ENCODE data around the gene VPS37B. TPM values are rescaled to one million over a fixed set of nuclear protein-coding genes. Genes with fewer than 3 reads are reported as not detected.
"Not testable (repeated sequence)": the region's sequence is repeated elsewhere in the genome, so short reads cannot be mapped to it uniquely, and the experiment has no call there.

Gene VPS37B
- total and polyA plus RNA-seq, 2 donors (not counting 1 experiment from before 2014, with no cell fraction given): 66.7 to 88.1 TPM

DNA sequence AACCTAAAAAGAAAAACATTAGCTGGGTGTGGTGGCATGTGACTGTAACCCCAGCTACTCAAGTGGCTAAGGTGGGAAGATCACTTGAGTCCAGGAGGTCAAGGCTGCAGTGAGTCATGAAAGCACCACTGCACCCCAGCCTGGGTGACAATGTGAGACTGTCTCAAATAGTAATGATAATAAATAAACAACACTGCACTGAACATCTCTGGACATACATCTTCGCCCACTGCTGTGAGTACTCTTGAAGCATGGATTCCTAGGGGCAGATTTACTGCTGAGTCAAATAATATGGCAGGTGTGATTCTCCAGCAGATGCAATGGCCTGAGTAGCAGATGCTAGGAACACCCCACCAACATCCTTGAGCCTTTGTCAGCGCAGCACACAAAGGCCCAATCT is 46.7 kb upstream of the VPS37B start:
- no peak overlapping the region for H2AFZ ChIP-seq (ENCODE audit: insufficient read depth, low read depth, low read length, poor library complexity, severe bottlenecking)
- peaks cover 23 to 27% of the 10 kb centered on the region in 2 donors for H3K4me1 ChIP-seq (ENCODE audit: control insufficient read depth in 2 of 2, insufficient read depth in 2 of 2, low read length in 2 of 2)
- no peaks in the 10 kb centered on the region for H4K20me1 ChIP-seq (ENCODE audit: control insufficient read depth, insufficient read depth, low read length, poor library complexity, severe bottlenecking)
- CTCF ChIA-PET: interaction anchor here (0.7 to 1.9 kb wide), 6 partner anchors 10 to 1592 kb away, joined by 3 to 7 read pairs (median 4); no protein-coding TSS in a partner anchor
- ATAC-seq (ENCODE audit: low read depth): no peak
- H3K4me1 Mint-ChIP-seq: peaks cover 36% of the 10 kb centered on the region
- no peak overlapping the region for H3K4me3 Mint-ChIP-seq
- intact Hi-C loops (cut with micrococcal nuclease): no loop called here
- TF ChIP-seq EZH2 (IDR thresholded peaks at IDR 0.05; ENCODE audit: borderline replicate concordance, insufficient read depth, low read depth, low read length, poor library complexity, severe bottlenecking) (no peak), CTCF (IDR thresholded peaks at IDR 0.05) (no peak)
- POLR2A ChIA-PET: interaction anchor here (0.6 kb wide), 1 partner anchor 41 kb away, joined by 3 read pairs; no protein-coding TSS in a partner anchor
- H3K9ac ChIP-seq (ENCODE audit: low read length): no peak overlapping the region
- H3K36me3 ChIP-seq (replicated peaks in 1 of 2; ENCODE audit: control extremely low read depth in 1 of 2, control insufficient read depth in 1 of 2, extremely low read depth in 1 of 2, insufficient read depth in 2 of 2, low read length in 1 of 2): no peaks in the 10 kb centered on the region
- H3K4me3 ChIP-seq (ENCODE audit: control extremely low read depth in 1 of 5, extremely low read depth in 1 of 5, insufficient read depth in 1 of 5, low read depth in 2 of 5, low read length in 4 of 5): no peak overlapping the region
- 100% methylated on average over 1 of the region's 2 CpGs for WGBS (ENCODE audit: insufficient coverage)
- H3K9me3 ChIP-seq (ENCODE audit: control extremely low read depth in 1 of 3, control insufficient read depth in 2 of 3, insufficient read depth in 1 of 3, low read length in 2 of 3): peaks cover 0 to 3% (median 0%) of the 10 kb centered on the region in 3 donors
- no peak for DNase-seq
- H3K27ac Mint-ChIP-seq: no peak overlapping the region
- no peaks in the 10 kb centered on the region for H3K79me2 ChIP-seq (ENCODE audit: control insufficient read depth, insufficient read depth, low read length)
- H3K27ac ChIP-seq (ENCODE audit: low read length in 2 of 2): no peak overlapping the region
- H3K4me2 ChIP-seq (replicated peaks; ENCODE audit: low read depth, low read length, poor library complexity, severe bottlenecking): no peak overlapping the region
- H3K9me3 Mint-ChIP-seq (ENCODE audit: insufficient read depth): no peaks in the 10 kb centered on the region
- H3K27me3 Mint-ChIP-seq: no peaks in the 10 kb centered on the region
- no peaks in the 10 kb centered on the region for H3K27me3 ChIP-seq (replicated peaks in 1 of 4; ENCODE audit: control extremely low read depth in 1 of 4, control insufficient read depth in 3 of 4, insufficient read depth in 4 of 4, low read length in 3 of 4)

GRCh38 chr12:122941351-122941750 is 45.4 kb upstream of the VPS37B start:
- ATAC-seq (ENCODE audit: low read depth); POLR2A ChIA-PET; H3K27me3 Mint-ChIP-seq; H4K20me1 ChIP-seq (ENCODE audit: control insufficient read depth, insufficient read depth, low read length, poor library complexity, severe bottlenecking); H3K4me3 ChIP-seq (ENCODE audit: control extremely low read depth in 1 of 5, extremely low read depth in 1 of 5, insufficient read depth in 1 of 5, low read depth in 2 of 5, low read length in 4 of 5); intact Hi-C loops (cut with micrococcal nuclease); H3K9me3 Mint-ChIP-seq (ENCODE audit: insufficient read depth); H3K4me3 Mint-ChIP-seq; H3K4me2 ChIP-seq (replicated peaks; ENCODE audit: low read depth, low read length, poor library complexity, severe bottlenecking); DNase-seq; H3K9ac ChIP-seq (ENCODE audit: low read length); H2AFZ ChIP-seq (ENCODE audit: insufficient read depth, low read depth, low read length, poor library complexity, severe bottlenecking); H3K27me3 ChIP-seq (replicated peaks in 1 of 4; ENCODE audit: control extremely low read depth in 1 of 4, control insufficient read depth in 3 of 4, insufficient read depth in 4 of 4, low read length in 3 of 4); H3K27ac ChIP-seq (ENCODE audit: low read length in 2 of 2); H3K27ac Mint-ChIP-seq; H3K79me2 ChIP-seq (ENCODE audit: control insufficient read depth, insufficient read depth, low read length); H3K9me3 ChIP-seq (ENCODE audit: control extremely low read depth in 1 of 3, control insufficient read depth in 2 of 3, insufficient read depth in 1 of 3, low read length in 2 of 3); H3K36me3 ChIP-seq (replicated peaks in 1 of 2; ENCODE audit: control extremely low read depth in 1 of 2, control insufficient read depth in 1 of 2, extremely low read depth in 1 of 2, insufficient read depth in 2 of 2, low read length in 1 of 2): not testable (repeated sequence)
- H3K4me1 ChIP-seq (ENCODE audit: control insufficient read depth in 2 of 2, insufficient read depth in 2 of 2, low read length in 2 of 2): peaks cover 11 to 15% of the 10 kb centered on the region in 2 donors
- CTCF ChIA-PET: interaction anchor here (1.9 kb wide), 1 partner anchor 59 kb away, joined by 4 read pairs; no protein-coding TSS in a partner anchor
- 100% methylated on average over 1 of the region's 5 CpGs for WGBS (ENCODE audit: insufficient coverage)
- peaks cover 23% of the 10 kb centered on the region for H3K4me1 Mint-ChIP-seq

Data from B cell (primary cell).